Myocyte (in vitro differentiated cells): Measurements from ENCODE around the gene FGF7. TPM values are rescaled to one million over a fixed set of nuclear protein-coding genes. Genes with fewer than 3 reads are reported as not detected.
"Not testable (repeated sequence)": the region's sequence is repeated elsewhere in the genome, so short reads cannot be mapped to it uniquely, and the experiment has no call there.

Experiments
- DNase-seq: peaks from one replicate; pipeline ENCODE4 v3.0.0-alpha.2; 2012; ENCODE audit warnings: low read depth
- polyA plus RNA-seq: library from polyadenylated mRNA; unstranded; fragments of >200 nt; gene quantifications from one replicate; pipeline ENCODE4 v1.2.1, GENCODE V29; 2012; ENCODE audit warnings: missing spikeins
- total RNA-seq: library from RNA; depleted of rRNA; stranded (reverse); fragments of >200 nt; gene quantifications from 2 replicates; pipeline ENCODE4 v1.2.3, GENCODE V29; 2014

Gene FGF7, protein sequence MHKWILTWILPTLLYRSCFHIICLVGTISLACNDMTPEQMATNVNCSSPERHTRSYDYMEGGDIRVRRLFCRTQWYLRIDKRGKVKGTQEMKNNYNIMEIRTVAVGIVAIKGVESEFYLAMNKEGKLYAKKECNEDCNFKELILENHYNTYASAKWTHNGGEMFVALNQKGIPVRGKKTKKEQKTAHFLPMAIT
- total RNA-seq = 39.2 and 69.2 TPM in 2 replicates
- 23.7 TPM for polyA plus RNA-seq

DNA sequence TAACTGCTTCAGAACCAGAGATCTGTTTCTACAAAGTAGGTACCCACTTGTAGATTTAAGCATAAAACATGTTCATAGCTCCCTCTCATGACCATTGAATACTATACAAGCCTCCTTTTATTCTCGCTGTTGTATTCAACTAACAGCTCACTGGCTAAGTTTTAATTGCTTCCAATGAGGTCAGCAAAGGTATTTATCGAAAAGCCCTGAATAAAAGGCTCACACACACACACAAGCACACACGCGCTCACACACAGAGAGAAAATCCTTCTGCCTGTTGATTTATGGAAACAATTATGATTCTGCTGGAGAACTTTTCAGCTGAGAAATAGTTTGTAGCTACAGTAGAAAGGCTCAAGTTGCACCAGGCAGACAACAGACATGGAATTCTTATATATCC, at the start of gene FGF7:
TSS of gene FGF7 (plus strand) at position 222 of the 400 bp plus-strand sequence. CDS start 1,056 bp downstream, outside the sequence.
- DNase-seq = peak; percentile 66

DNA sequence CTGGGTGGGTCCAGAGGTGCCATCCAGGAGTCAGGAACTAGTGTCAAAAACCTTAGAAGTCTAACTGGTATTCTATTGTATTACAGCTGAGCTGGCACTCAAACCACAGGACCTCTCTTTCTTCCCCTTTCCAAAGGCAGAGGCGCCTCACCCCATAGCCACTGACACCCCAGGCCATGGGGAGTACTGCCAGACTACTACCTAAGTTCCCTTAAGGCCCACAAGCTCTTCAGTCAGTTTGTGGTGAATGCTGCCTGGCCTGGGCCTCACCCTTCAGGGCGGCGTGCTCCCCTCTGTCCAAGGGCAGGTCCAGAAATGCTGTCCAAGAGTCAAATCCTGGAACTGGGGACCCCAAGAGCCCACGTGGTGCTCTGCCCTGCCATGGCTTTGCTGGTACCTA, 43.0 kb upstream of the FGF7 start:
- no peak for DNase-seq

DNA sequence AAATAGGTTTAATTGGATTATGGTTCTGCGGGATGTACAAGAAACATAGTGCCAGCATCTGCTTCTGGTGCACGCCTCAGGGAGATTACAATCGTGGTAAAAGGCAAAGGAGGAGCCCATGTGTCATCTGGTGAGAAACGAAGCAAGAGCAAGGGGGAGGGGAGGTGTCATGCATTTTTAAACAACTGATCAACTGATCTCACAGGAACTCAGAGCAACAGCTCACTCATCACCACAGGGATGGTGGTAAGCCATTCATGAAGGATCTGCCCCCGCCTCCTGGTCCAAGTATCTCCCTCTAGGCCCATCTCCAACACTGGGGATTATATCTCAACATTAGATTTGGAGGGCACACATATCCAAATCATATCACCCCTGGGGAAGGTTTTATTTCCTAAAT, 42.1 kb upstream of the FGF7 start:
- peak; percentile 3 for DNase-seq

DNA sequence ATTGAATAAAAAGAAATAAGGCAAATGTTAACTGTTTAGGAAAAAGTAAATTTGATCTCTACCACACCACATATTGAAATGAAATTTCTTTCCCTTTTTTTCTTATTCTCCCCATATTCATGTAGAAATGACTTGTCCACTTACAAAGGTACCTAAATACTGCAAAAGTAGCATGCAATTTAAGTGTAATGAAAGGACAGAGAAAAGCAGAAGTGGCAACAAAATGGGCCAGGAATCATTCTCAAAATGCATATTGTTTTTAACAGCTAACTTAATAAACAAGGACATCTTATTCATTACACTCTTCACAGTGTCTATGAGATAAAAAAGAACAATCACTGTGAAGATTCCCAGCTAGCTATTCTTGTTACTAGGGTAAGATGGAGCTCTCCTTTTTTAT, 40.6 kb upstream of the FGF7 start:
- DNase-seq = no peak

DNA sequence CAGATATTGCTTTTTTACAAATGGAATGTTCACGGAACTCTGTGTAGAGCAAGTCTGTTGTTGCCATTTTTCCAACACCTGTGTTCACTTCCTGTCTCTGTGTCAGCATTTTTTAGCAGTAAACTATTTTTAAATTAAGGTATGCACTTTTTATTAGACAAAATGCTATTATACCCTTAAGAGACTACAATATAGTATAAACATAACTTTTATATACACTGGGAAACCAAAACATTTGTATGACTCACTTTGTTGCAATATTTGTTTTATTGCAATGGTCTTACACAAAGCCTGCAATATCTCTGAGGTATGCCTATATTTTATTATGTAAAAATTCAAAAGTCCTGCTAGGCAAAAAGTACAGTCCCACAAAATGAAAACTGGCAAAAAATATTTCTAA, 39.8 kb upstream of the FGF7 start:
- DNase-seq = no peak

DNA sequence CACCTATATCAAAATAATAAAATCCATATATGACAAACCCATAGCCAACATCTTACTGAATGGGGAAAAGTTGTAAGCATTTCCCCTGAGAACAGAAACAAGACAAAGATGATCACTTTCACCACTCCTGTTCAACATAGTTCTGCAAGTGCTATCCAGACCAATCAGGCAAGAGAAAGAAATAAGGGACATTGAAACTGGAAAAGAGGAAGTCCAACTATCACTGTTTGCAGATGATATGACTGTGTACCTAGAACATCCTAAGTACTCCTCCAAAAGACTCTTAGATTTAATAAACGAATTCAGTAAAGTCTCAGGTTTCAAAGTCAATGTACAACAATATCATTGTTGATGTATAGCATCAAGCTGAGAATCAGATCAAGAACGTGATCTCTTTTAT, 35.6 kb upstream of the FGF7 start:
- no peak for DNase-seq

DNA sequence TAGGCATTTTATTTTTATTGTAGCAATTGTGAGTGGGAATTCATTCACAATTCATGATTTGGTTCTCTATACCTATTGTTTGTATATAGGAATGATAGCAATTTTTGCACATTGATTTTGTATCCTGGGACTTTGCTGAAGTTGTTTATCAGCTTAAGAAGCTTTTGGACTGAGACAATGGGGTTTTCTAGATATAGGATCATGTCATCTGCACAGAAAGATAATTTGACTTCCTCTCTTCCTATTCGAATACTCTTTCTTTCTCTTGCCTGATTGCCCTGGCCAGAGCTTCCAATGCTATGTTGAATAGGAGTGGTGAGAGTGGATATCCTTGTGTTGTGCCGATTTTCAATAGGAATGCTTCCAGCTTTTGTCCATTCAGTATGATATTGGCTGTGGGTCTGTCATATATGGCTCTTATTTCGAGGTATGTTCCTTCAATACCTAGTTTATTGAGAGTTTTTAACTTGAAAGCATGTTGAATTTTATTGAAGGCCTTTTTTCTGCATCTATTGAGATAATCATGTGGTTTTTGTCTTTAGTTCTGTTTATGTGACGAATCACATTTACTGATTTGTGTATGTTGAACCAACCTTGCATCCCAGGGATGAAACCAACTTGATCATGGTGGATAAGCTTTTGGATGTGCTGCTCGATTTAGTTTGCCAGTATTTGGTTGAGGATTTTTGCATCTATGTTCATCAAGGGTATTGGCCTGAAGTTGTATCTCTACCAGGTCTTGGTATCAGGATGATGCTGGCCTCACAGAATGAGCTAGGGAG, 20.3 kb upstream of the FGF7 start:
- not testable (repeated sequence) for DNase-seq

DNA sequence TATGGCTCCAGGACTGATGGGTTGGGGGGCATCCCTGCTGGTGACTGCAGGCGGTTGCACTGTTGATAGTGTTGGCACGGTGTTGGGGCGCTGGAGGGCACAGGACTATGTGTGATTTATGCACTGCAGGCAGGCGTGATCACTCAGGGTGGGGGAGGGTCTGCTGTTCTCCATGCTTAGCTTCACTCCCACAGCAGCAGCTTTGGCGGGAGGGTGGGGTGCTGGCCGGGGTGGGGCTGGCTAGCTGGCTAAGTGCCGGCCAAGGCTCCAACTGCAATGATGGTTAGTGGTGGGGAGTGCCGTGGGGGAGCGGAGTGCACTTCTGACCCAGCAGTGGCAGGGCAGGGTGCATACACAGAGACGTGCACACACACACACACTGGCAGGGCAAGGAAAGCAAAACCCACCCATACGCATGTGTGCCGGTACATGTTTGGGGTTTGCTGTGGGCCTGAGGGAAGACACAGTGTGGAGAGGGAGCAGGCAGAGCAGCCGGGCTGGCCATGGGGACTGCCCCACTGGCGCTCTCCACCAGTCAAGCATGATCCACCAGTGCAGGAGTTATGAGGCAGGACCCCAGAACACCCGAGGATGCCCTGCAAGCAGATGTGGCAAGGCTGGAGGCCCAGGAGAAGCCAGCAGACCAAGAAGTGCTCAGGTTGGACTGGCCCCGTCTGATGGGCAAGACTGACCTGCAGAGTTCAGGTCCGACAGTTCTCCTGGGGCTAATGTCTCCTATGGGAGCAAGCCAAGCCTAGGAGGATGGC, 16.5 kb upstream of the FGF7 start:
- no peak for DNase-seq

DNA sequence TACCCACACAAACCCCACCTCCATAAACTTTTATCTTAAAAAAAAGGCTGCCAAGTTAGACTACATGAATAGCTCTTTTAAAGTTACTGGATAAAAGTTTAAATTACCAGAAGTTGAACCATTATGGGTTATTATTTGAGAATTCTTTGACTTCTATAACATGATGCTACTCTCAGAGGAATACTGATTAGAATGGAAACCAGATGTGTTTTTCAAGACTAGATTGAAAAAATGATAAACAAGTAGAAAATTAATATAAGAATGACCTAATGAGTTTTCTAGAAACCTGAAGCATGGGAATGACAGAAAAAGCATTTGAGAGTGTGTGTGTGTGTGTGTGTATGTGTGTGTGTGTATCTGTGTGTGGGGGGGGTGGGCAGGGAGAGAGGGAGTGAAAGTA, 12.4 kb upstream of the FGF7 start:
- DNase-seq = no peak

DNA sequence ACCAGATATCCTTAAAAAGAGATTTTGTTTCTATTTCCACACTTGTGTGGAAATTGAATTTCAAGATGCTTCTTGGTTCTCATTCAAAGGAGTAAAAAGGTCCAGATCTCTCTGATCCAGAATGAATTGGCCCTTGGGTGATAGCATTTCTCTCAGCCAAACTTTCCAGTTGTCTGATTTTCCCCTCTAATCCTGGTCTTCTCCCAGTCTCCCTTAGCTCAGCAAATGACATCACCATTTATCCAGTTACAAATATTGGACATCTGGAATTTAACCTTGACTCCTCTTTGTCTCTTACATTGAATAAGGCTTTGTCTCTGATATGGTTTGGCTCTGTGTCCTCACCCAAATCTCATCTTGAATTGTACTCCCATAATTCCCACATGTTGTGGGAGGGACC, 10.2 kb upstream of the FGF7 start:
- DNase-seq = no peak

DNA sequence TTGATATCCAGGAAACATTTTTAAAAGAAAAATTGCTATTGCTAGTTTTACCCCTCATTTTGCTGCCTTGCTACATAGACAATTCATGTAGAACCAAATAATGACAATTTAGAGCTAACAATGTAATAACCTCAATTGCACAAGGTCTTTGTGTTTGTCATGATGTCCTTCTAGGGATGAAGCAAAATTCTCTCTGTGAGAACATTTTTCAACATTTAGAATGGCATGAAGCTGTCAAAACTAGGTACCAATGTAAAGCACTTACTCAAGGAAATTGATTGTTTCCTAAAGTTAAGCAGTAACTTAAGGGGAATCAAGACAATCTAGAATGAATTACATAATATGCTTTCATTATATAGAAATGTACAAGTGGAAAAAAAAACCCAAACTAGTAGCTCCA, 7.9 kb upstream of the FGF7 start:
- DNase-seq = no peak

DNA sequence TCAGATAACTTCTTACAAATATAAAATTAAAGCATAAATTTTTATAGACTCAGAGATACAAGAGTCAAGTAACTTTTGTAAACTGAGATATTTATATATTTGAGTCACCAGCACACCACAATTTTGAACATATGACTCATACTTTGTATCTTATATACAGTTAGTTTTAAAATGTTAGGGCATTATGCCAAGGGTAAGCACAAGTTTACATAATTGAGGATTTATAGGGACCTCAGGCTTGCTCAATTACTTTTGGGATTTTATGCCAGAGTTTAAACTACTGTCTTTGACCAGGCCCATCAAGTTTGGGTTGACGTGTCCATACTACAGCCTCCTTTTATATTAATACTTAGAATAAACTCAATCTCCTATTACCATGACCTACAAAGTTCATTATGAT, 7.4 kb upstream of the FGF7 start:
- DNase-seq = no peak

DNA sequence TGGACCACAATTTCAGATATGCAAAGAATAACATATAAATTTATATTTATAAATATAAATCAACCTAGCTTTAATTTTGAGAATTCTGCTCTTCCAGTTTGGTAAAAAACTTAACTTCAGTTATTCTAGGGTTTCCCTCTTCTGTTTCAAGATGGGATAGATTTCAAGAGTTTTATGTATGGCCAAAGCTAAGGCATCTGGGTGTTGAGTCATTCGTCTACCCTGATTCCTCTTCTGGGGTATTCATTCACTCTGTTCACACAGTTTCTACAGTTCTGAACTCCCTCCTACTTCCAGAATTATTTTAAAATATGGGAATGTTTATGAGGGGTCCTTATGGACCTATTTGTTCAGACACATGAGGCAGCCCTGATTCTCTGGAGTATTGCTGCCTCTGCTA, 4.2 kb upstream of the FGF7 start:
- DNase-seq = no peak

DNA sequence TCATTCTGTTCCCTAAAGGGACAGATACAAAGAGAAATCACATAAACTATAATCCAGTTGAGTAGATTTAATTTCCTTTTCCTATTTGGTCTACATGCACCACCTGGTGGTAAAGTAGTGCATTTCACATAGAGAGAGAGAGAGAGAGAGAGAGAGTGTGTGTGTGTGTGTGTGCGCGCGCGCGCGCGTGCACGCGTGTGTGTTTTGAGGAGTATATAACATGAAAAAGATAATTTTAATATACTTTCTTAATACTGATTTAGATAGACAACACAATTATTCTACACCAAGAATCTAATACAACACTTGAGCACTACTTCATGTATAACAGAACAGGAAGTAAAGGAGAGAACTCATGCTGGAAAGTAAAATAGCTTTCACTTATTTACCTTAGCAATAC, 1.1 kb upstream of the FGF7 start:
- DNase-seq = peak; percentile 79

DNA sequence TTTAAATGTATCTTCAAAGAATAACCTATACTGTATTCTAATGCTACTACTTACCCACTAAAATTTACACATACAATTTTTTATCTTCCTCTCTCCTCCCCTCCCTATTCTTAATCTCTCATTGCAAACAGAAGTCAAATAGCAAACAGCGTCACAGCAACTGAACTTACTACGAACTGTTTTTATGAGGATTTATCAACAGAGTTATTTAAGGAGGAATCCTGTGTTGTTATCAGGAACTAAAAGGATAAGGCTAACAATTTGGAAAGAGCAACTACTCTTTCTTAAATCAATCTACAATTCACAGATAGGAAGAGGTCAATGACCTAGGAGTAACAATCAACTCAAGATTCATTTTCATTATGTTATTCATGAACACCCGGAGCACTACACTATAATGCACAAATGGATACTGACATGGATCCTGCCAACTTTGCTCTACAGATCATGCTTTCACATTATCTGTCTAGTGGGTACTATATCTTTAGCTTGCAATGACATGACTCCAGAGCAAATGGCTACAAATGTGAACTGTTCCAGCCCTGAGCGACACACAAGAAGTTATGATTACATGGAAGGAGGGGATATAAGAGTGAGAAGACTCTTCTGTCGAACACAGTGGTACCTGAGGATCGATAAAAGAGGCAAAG, 984 bp downstream of the FGF7 start:
- DNase-seq = no peak

DNA sequence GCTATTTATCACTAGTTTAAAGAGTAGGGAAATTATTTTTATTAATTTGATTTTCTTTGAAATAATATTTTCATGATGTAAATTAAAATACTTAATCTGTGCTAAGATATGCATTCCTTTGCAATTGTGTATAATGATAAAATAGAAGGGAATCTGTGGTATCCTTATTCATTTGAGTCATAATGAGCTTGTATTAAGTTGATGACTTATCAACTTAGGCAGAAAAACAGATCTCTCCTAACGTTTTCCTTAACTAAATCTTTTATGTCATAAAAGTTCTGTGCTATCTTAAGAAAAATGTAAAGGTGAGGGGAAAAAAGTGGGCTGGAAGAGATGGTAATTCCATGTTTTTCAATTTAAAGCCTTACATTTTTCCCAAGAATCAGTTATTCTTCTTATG, 1.9 kb downstream of the FGF7 start:
- no peak for DNase-seq

DNA sequence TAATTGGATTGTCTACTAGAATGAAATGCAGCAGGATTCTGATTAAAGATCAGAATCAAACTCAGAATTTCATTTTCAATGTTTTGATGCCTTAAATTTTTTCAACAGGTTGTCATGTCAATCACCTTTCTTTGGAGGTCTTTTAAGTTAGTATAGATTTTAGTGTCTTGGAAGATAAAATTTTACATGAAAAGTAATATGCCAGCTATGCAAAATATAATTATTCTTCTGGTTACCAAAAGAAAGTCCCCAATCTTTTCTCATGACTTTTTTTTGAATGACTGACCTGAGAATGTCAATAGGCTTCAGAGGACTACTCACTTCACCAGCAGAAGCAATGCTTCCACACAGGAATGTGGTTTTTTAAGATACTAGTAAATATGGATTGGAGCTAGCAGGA, 4.3 kb downstream of the FGF7 start:
- no peak for DNase-seq

DNA sequence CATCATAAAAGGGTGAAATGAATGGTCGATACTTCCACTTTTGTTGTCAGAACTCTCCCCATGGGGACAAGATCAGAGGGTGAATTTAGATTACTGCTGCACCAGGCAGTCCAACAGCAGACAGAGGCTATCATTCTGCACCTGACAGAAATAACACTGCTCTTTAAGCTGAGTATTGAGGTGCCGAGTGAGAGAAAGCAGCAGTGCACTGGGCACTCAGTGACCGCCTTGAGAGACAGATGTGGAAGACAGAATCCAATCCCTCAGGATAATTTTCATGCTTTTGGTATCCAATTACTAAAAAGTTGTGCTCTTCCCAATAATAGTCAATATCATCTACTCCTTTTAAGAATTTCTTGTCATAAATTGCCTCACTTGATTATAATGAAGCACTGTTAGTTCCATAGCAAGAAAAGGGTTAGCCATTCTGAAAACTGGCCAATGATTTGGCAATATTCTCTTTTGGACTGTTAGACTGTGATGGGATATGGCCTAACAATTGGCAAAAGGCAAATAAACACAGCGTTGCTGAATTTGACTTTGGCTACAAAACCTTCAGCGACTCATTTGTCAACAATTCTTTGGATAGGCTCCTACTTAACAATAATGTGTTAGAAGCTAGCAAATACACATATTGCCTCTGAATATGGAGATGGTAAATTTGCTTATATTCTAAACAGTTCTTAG, 5.5 kb downstream of the FGF7 start:
- no peak for DNase-seq

DNA sequence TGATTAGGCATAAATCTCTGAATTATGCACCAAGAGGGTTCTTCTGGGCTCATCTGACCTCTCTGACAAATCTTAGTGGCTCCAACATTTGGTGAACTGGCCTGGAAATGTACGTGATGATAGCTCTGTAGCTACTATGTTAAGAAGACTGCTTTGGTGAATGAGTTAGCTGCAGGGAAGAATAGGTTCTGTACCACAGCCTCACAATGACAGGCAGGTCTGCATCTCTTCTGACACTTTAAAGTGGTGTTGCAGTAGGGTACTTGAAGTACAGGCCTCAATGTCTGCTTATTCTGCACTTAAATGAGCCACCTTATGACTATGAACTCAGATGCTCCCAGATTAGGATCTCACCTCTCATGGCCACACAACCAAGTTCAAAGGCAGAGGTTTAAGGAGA, 7.0 kb downstream of the FGF7 start:
- no peak for DNase-seq

DNA sequence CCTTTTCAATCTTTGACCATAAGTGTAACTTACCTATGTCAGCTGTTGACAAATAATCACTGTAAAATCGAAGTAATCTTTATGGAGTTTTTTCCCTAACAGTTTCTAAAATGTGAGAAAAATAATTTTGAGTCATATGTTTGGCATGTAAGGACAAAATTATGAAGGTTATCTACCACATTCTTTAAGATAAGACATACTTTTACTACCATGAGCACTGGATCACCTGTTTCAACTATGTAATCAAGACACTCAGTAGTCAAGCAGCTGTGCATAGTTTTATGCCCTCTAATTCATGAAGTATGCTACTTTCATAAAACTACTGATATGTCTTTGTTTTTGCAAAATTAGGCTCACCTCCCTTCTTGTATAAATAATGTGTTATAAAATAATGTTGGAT, 12.1 kb downstream of the FGF7 start:
- DNase-seq = peak; percentile 38

DNA sequence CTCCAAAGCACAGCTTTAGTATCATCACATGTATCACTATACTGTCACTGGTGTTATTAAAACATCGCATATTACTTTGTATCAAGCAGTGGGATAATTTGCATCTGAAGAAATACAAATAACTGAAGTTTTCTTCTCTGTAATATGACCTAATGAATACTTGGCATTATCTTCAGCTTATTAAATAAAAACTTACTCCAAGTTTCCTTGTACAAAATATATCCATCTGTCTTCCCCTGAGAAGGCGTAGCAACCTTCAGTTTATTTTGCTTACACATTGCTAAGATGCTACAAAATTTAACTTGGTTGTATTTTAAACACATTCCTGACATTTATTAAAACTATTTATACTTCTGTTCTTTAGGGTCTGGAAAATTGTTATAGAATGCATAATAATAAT, 13.7 kb downstream of the FGF7 start:
- no peak for DNase-seq
